Esophagus muscularis mucosa (tissue), 4 donors: Measurements from ENCODE around the gene RNF26. TPM values are rescaled to one million over a fixed set of nuclear protein-coding genes. Genes with fewer than 3 reads are reported as not detected.
A peak's percentile ranks its signal among the peaks of the same experiment; 100 is the strongest.

Source experiments
- DNase-seq: peaks from one replicate; pipeline ENCODE4 v3.0.0-alpha.2; 2017; ENCODE audit errors: extremely low spot score
- H3K27ac ChIP-seq, 4 donors: fragments of 200-600 bp; sonication (generic); replicated peaks in 1 of 4; 1 replicate in 3 of 4; 2 replicates in 1 of 4; pipeline ENCODE4 v1.5.1; 2016 to 2019; ENCODE audit warnings: mild to moderate bottlenecking in 1 of 4
- H3K27me3 ChIP-seq, 4 donors: fragments of 200-600 bp; sonication (generic); one replicate each; pipeline versions ENCODE4 v1.5.1 to v1.6.0; 2016 to 2019
- H3K36me3 ChIP-seq, 4 donors: fragments of 200-600 bp; sonication (generic); one replicate each; pipeline ENCODE4 v1.5.1; 2016 to 2019
- H3K4me1 ChIP-seq, 4 donors: fragments of 200-600 bp; sonication (generic); one replicate each; pipeline ENCODE4 v1.5.1; 2016 to 2019
- H3K4me3 ChIP-seq, 4 donors: fragments of 200-600 bp; sonication (generic); 1 replicate in 2 of 4; 2 replicates in 2 of 4; pipeline ENCODE4 v1.5.1; 2016 to 2019; ENCODE audit warnings: mild to moderate bottlenecking in 4 of 4, moderate library complexity in 1 of 4
- H3K9me3 ChIP-seq, 4 donors: fragments of 200-600 bp; sonication (generic); 1 replicate in 3 of 4; 2 replicates in 1 of 4; pipeline ENCODE4 v1.5.1; 2016 to 2019
- CTCF ChIP-seq, 3 experiments: fragments of 200-600 bp in 2 of 3; fragments of 450-650 bp in 1 of 3; sonication (generic) in 2 of 3; IDR thresholded peaks; one replicate each; pipeline ENCODE4 v1.5.1; 2017 to 2019; ENCODE audit warnings: antibody characterized with exemption in 3 of 3, mild to moderate bottlenecking in 2 of 3, moderate library complexity in 1 of 3
- EP300 ChIP-seq: sonication (generic); formaldehyde crosslinking; IDR thresholded peaks from one replicate; pipeline ENCODE4 v1.6.1; 2017; ENCODE audit warnings: antibody characterized with exemption
- POLR2A ChIP-seq: fragments of 450-650 bp; IDR thresholded peaks from one replicate; pipeline ENCODE4 v1.6.1; 2017; ENCODE audit warnings: antibody characterized with exemption, moderate library complexity, mild to moderate bottlenecking, low read depth
- POLR2AphosphoS5 ChIP-seq, 2 donors: sonication (generic); formaldehyde crosslinking; IDR thresholded peaks; one replicate each; pipeline ENCODE4 v1.6.1; 2017; ENCODE audit warnings: antibody characterized with exemption in 2 of 2
- WGBS: methylation state at CpG from one replicate; pipeline ENCODE4 v1.1.5; 2018; 5-methylcytosine and 5-hydroxymethylcytosine counted together
- intact Hi-C: fragments of 100-400 bp; cut with DNase I; formaldehyde crosslinking; loops from one replicate; pipeline ENCODE4 v1.15.1; 2023
- total RNA-seq, 4 donors: library from RNA; depleted of rRNA; stranded (reverse); fragments of >200 nt; gene quantifications; one replicate each; pipeline versions ENCODE4 v1.1.0 to v1.2.1, GENCODE V29; 2016

Gene RNF26
- total RNA-seq, 4 donors from 2014 or later = 14.2 to 33.2 (median 20.9) TPM

- Histone ChIP-seq H3K36me3 (peaks cover 0 to 4% (median 0%) of the 10 kb centered on the region in 4 donors), H3K27me3 (no peaks in the 10 kb centered on the region), H3K9me3 (no peaks in the 10 kb centered on the region), H3K27ac (peak overlapping the region; percentile 83 to 93 (median 88)), H3K4me1 (peaks cover 65 to 81% (median 75%) of the 10 kb centered on the region in 4 donors), H3K4me3 (no peak overlapping the region)
- intact Hi-C loops = loop anchor here (1.0 kb wide), 1 partner anchor 18 kb away; no protein-coding TSS in a partner anchor
- TF ChIP-seq CTCF (IDR thresholded peaks at IDR 0.05) = no peak
- TF ChIP-seq POLR2AphosphoS5 (IDR thresholded peaks at IDR 0.05) = no peak
- no peak for TF ChIP-seq POLR2A
- no peak for DNase-seq
- WGBS = 33% methylated on average over 8 of the region's 11 CpGs
These were observed 40.5 kb downstream of the RNF26 start for GRCh38 chr11:119374632-119375336.

GRCh38 chr11:119375337-119376196, 41.2 kb downstream of the RNF26 start:
- TF ChIP-seq POLR2A (peak; percentile 23), CTCF (IDR thresholded peaks at IDR 0.05) (no peak), EP300 (peak; percentile 80), POLR2AphosphoS5 (IDR thresholded peaks at IDR 0.05) (peak; percentile 80 to 86)
- Histone ChIP-seq H3K36me3 (peaks cover 0 to 4% (median 0%) of the 10 kb centered on the region in 4 donors), H3K9me3 (no peaks in the 10 kb centered on the region), H3K27me3 (no peaks in the 10 kb centered on the region), H3K4me1 (peaks cover 62 to 79% (median 72%) of the 10 kb centered on the region in 4 donors), H3K4me3 (peak overlapping the region; percentile 2 to 18 (median 10)), H3K27ac (peak overlapping the region; percentile 83 to 93 (median 88))
- whole genome bisulfite sequencing = 61% methylated on average over 5 of the region's 14 CpGs
- intact Hi-C loops = no loop called here
- peak; percentile 94 for DNase-seq

DNA sequence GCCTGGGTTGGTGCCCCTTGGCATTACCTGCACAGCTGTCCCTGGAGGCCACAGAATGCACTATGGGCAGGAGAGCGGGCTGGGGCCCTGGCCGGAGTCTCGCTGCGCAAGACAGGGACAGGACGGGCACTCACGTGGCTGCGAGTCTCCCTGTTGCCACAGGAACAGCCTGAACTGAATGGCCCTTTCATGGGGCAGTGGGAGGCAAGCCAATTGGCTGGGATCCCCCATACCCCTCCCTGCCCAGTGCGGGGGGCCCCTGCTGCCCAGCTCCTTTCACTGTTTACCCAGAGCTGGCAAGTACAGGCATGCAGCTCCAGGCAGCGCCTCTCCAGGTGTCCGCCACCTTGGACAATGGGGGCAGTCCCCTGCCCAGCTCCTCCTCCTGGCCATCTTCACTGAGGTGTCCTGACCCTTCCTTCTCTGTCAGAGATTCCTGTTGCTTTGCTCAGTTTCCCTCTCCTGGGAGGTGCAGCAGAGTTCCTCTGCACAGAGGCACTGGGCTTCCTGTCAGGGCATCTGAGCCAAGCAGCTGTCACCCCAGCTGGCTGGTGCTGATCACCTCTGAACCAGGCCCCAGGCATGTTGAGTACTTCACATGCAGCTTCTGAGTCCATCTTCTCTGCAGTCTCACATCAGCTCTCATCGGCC, 42.0 kb downstream of the RNF26 start:
- H3K4me3 ChIP-seq = peak overlapping the region; percentile 2 to 18 (median 10)
- intact Hi-C loops = no loop called here
- no peaks in the 10 kb centered on the region for H3K9me3 ChIP-seq
- peaks cover 62 to 79% (median 72%) of the 10 kb centered on the region in 4 donors for H3K4me1 ChIP-seq
- H3K36me3 ChIP-seq = peaks cover 0 to 4% (median 0%) of the 10 kb centered on the region in 4 donors
- peak overlapping the region; percentile 83 to 93 (median 88) for H3K27ac ChIP-seq
- 36% methylated on average over 4 of the region's 11 CpGs for WGBS
- no peaks in the 10 kb centered on the region for H3K27me3 ChIP-seq
- DNase-seq = no peak
- TF ChIP-seq CTCF (IDR thresholded peaks at IDR 0.05) (no peak), POLR2A (peak; percentile 3), POLR2AphosphoS5 (IDR thresholded peaks at IDR 0.05) (peak in 1 of 2 donors; percentile 20)

DNA sequence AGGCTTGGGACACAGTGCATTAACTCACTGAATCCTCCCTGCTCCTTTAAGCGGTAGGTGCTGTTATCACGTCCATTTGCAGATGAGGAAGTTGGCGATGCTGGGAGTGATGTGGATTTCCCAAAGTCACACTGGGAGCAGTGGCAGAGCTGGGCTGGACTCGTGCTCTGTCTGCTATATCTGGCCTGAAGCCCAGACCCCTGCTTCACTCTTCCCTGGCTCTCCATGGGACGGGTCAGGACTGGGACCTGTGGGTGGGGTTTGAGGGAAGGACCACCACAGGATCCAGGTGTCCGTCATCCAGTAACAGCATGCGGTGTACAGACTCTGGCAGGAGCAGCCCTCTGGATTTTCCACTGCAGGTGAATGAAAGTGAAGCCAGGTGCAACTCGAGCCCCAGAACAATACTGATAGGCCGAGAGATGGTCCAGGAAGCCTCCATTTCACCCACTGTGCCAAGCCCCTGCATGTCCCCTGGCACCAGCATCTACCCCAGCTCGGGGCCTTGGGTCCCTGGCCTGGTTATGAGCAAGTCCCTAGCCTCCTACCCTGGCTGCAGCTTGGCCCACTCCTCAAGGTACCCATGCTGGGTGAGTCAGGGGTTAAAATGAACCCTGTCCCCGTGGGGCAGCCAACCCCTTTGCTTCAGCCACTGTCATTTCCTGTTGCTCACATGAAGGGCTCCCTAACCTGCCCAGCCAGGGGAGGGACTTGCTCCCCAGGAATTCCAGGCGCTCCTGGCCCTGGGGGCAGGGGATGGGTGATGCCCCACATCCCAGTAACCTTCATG, 43.0 kb downstream of the RNF26 start:
- H3K36me3 ChIP-seq = peaks cover 0 to 2% (median 0%) of the 10 kb centered on the region in 4 donors
- intact Hi-C loops = no loop called here
- no peak for DNase-seq
- no peak for TF ChIP-seq POLR2AphosphoS5 (IDR thresholded peaks at IDR 0.05)
- peak; percentile 11 for TF ChIP-seq POLR2A
- H3K4me3 ChIP-seq = no peak overlapping the region
- peak overlapping the region; percentile 83 to 93 (median 88) for H3K27ac ChIP-seq
- 61% methylated on average over 10 of the region's 12 CpGs for WGBS
- no peaks in the 10 kb centered on the region for H3K27me3 ChIP-seq
- H3K9me3 ChIP-seq = no peaks in the 10 kb centered on the region
- peaks cover 58 to 75% (median 69%) of the 10 kb centered on the region in 4 donors for H3K4me1 ChIP-seq
